Measurements from ENCODE around the gene JDP2. TPM values are rescaled to one million over a fixed set of nuclear protein-coding genes. Genes with fewer than 3 reads are reported as not detected.
A peak's percentile ranks its signal among the peaks of the same experiment; 100 is the strongest.
"Not testable (repeated sequence)": the region's sequence is repeated elsewhere in the genome, so short reads cannot be mapped to it uniquely, and the experiment has no call there.

JDP2 gene
- total and polyA plus RNA-seq, 4 donors, result 20.9 to 50.2 (median 44.0) TPM

- H3K27me3 ChIP-seq (ENCODE audit: control insufficient read depth in 1 of 2, insufficient read depth in 2 of 2, low read length in 1 of 2), result no peaks in the 10 kb centered on the region
- peaks cover 0 to 3% of the 10 kb centered on the region in 2 donors for H3K36me3 ChIP-seq (ENCODE audit: control insufficient read depth in 1 of 2, insufficient read depth in 2 of 2, low read length in 1 of 2)
- WGBS, 2 donors, result 5 to 15% methylated on average over 25 of the region's 25 CpGs
- no peak overlapping the region for H3K4me3 ChIP-seq (ENCODE audit: low read length in 2 of 2)
- H3K9me3 ChIP-seq (ENCODE audit: control insufficient read depth, low read length), result no peaks in the 10 kb centered on the region
- intact Hi-C loops (cut with DNase I), result loop anchor here in 1 of 2 donors (2.0 to 10.0 kb wide), 2 partner anchors 43 to 345 kb away; partner anchors contain the start of gene NEK9
- ATAC-seq (ENCODE audit: low FRiP score) (peak; percentile 76), DNase-seq (peak; percentile 73 to 91)
- H3K27ac ChIP-seq (ENCODE audit: low read depth in 1 of 2, low read length in 2 of 2), result peak overlapping the region in 1 of 2 donors; percentile 1
- peaks cover 0 to 3% of the 10 kb centered on the region in 2 donors for H3K4me1 ChIP-seq (ENCODE audit: control insufficient read depth in 1 of 2, insufficient read depth in 2 of 2, low read length in 2 of 2)
Observed at GRCh38 chr14:75469606-75470237, 41.9 kb downstream of the JDP2 start.

DNA sequence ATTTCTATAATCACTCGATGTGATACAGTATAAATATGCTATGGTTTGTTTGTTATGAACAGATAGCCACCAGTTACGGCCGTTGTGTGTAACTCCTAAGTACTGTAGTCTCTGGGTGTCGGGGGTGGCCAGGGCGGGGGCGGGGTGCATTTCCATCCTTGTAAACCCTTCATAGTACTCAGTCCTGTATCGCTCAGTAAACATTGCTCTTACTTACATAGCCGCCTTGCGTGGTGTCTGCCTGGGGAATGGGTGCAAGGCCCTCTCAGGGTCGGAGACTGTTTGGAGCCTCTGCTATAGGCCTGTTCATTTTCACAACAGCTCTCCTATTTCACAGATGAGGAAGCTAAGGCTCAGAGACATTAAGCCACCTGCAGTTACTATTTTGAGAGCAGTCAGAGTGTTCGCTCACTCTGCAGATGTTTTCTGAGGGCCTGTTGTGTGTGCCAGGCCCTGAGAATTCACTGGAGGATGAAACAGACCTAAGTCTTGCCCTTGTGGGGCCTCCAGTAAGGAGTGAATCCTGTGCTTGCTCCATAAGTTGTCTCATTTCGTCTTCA lies 42.5 kb downstream of the JDP2 start:
- no peak for DNase-seq

DNA sequence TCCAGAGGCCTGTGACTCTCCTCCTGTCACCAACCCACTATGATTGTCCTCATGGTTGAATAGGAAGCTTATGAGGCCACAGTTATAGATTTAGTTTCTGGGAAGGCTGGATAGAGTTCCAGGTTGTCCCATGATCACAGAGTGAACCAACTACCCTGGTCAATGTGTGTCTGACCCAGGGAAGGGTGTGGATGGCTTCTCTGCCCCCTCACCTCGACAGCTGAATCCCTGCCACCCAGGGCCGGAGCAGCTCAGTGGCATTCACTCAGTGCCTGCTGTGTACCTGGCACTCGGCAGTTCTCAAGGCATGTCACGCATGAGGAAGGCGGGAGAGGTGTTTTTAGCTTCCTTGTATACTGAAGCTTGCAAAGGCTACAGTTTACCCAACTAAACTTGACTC lies 43.2 kb downstream of the JDP2 start:
- peak in 1 of 2 donors; percentile 14 for DNase-seq
- ATAC-seq (ENCODE audit: low FRiP score), result no peak
- WGBS, 2 donors, result 95 to 96% methylated on average over 5 of the region's 5 CpGs
- peaks cover 0 to 3% of the 10 kb centered on the region in 2 donors for H3K4me1 ChIP-seq (ENCODE audit: control insufficient read depth in 1 of 2, insufficient read depth in 2 of 2, low read length in 2 of 2)
- no peak overlapping the region for H3K27ac ChIP-seq (ENCODE audit: low read depth in 1 of 2, low read length in 2 of 2)
- intact Hi-C loops (cut with DNase I), result no loop called here
- H3K9me3 ChIP-seq (ENCODE audit: control insufficient read depth, low read length), result no peaks in the 10 kb centered on the region
- peaks cover 0 to 3% of the 10 kb centered on the region in 2 donors for H3K36me3 ChIP-seq (ENCODE audit: control insufficient read depth in 1 of 2, insufficient read depth in 2 of 2, low read length in 1 of 2)
- H3K27me3 ChIP-seq (ENCODE audit: control insufficient read depth in 1 of 2, insufficient read depth in 2 of 2, low read length in 1 of 2), result no peaks in the 10 kb centered on the region
- no peak overlapping the region for H3K4me3 ChIP-seq (ENCODE audit: low read length in 2 of 2)

More for the DNA sequence above, 42.5 kb downstream of the JDP2 start:
- H3K4me3 ChIP-seq (ENCODE audit: low read length in 2 of 2), result no peak overlapping the region
- WGBS, 2 donors, result 55 to 59% methylated on average over 12 of the region's 12 CpGs
- H3K9me3 ChIP-seq (ENCODE audit: control insufficient read depth, low read length), result no peaks in the 10 kb centered on the region
- H3K36me3 ChIP-seq (ENCODE audit: control insufficient read depth in 1 of 2, insufficient read depth in 2 of 2, low read length in 1 of 2), result peaks cover 0 to 3% of the 10 kb centered on the region in 2 donors
- intact Hi-C loops (cut with DNase I), result no loop called here
- H3K4me1 ChIP-seq (ENCODE audit: control insufficient read depth in 1 of 2, insufficient read depth in 2 of 2, low read length in 2 of 2), result peaks cover 0 to 3% of the 10 kb centered on the region in 2 donors
- no peaks in the 10 kb centered on the region for H3K27me3 ChIP-seq (ENCODE audit: control insufficient read depth in 1 of 2, insufficient read depth in 2 of 2, low read length in 1 of 2)
- H3K27ac ChIP-seq (ENCODE audit: low read depth in 1 of 2, low read length in 2 of 2), result peak overlapping the region in 1 of 2 donors; percentile 14
- no peak for ATAC-seq (ENCODE audit: low FRiP score)

DNA sequence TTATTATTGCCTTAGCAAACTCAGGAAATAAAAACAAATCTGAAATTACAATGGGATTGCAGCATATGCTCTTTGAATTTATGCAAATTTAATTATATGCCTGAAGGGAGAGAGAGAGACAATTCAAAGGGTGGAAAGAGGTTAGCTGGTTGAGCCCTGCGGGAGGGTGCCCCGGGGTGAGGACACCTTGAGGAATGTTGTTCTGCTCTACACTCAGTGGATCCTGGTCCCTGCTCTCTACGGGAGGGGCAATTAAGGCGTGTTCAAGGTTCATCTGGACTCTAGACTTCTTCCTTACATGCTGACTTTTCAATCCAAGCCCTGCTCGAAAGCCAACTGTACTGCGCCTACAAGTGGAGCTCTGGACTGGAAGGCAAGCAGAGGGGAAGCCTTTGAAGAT lies 46.3 kb downstream of the JDP2 start:
- H3K27ac ChIP-seq (ENCODE audit: low read depth in 1 of 2, low read length in 2 of 2); H3K4me1 ChIP-seq (ENCODE audit: control insufficient read depth in 1 of 2, insufficient read depth in 2 of 2, low read length in 2 of 2); H3K9me3 ChIP-seq (ENCODE audit: control insufficient read depth, low read length); ATAC-seq (ENCODE audit: low FRiP score); H3K36me3 ChIP-seq (ENCODE audit: control insufficient read depth in 1 of 2, insufficient read depth in 2 of 2, low read length in 1 of 2); H3K27me3 ChIP-seq (ENCODE audit: control insufficient read depth in 1 of 2, insufficient read depth in 2 of 2, low read length in 1 of 2); H3K4me3 ChIP-seq (ENCODE audit: low read length in 2 of 2); intact Hi-C loops (cut with DNase I): not testable (repeated sequence)
- WGBS, 2 donors, result 91 to 92% methylated on average over 6 of the region's 6 CpGs
- peak in 1 of 2 donors; percentile 30 for DNase-seq

DNA sequence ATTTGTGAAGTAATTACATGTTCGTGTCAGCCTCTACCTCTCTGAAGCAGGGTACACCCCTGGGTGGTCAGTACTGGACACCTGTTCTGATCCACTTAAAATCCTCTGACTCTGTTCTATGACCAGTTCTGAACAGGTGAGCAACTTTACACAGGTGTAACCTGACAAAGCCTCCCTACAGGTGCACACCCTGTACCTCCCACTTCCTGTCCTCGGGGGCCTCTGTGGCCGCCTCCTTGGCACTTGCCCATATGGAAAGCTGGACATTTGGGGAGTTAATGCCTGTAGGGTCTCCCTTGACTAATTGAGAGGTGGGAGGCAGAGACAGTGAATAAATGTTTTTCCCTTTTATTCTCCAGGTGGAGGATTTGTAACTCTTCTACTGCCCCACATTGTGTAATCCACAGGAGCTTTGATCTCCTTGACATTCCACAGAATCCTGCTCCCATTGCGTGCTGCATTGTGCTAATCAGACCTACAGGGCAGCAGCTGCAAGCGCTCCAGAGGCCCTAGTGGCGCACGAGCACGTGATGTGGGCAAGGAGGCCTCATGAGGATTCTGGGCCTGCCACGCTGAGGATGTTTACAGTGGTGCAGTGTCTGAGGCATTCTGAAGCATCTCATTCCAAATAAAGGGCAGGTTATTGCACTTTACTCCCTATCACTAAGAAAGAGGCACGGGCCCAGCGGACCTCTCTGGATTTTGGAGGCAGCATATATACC lies 48.6 kb downstream of the JDP2 start:
- H3K27ac ChIP-seq (ENCODE audit: low read depth in 1 of 2, low read length in 2 of 2), result no peak overlapping the region
- intact Hi-C loops (cut with DNase I), result no loop called here
- no peak overlapping the region for H3K4me3 ChIP-seq (ENCODE audit: low read length in 2 of 2)
- peak; percentile 17 to 73 for DNase-seq
- 90% methylated on average over 11 of the region's 11 CpGs for WGBS, 2 donors
- ATAC-seq (ENCODE audit: low FRiP score), result no peak
- H3K4me1 ChIP-seq (ENCODE audit: control insufficient read depth in 1 of 2, insufficient read depth in 2 of 2, low read length in 2 of 2), result no peaks in the 10 kb centered on the region
- H3K9me3 ChIP-seq (ENCODE audit: control insufficient read depth, low read length), result no peaks in the 10 kb centered on the region
- H3K36me3 ChIP-seq (ENCODE audit: control insufficient read depth in 1 of 2, insufficient read depth in 2 of 2, low read length in 1 of 2), result peaks cover 0 to 3% of the 10 kb centered on the region in 2 donors
- H3K27me3 ChIP-seq (ENCODE audit: control insufficient read depth in 1 of 2, insufficient read depth in 2 of 2, low read length in 1 of 2), result no peaks in the 10 kb centered on the region

GRCh38 chr14:75477881-75478280 lies 50.1 kb downstream of the JDP2 start:
- H3K4me3 ChIP-seq (ENCODE audit: low read length in 2 of 2), result no peak overlapping the region
- ATAC-seq (ENCODE audit: low FRiP score) (no peak), DNase-seq (peak in 1 of 2 donors; percentile 21)
- H3K36me3 ChIP-seq (ENCODE audit: control insufficient read depth in 1 of 2, insufficient read depth in 2 of 2, low read length in 1 of 2), result no peaks in the 10 kb centered on the region
- 91 to 94% methylated on average over 5 of the region's 5 CpGs for WGBS, 2 donors
- no peaks in the 10 kb centered on the region for H3K27me3 ChIP-seq (ENCODE audit: control insufficient read depth in 1 of 2, insufficient read depth in 2 of 2, low read length in 1 of 2)
- intact Hi-C loops (cut with DNase I), result no loop called here
- H3K4me1 ChIP-seq (ENCODE audit: control insufficient read depth in 1 of 2, insufficient read depth in 2 of 2, low read length in 2 of 2), result no peaks in the 10 kb centered on the region
- H3K9me3 ChIP-seq (ENCODE audit: control insufficient read depth, low read length), result no peaks in the 10 kb centered on the region
- no peak overlapping the region for H3K27ac ChIP-seq (ENCODE audit: low read depth in 1 of 2, low read length in 2 of 2)

GRCh38 chr14:75479770-75480600 lies 52.2 kb downstream of the JDP2 start:
- Histone ChIP-seq H3K27me3 (ENCODE audit: control insufficient read depth in 1 of 2, insufficient read depth in 2 of 2, low read length in 1 of 2) (no peaks in the 10 kb centered on the region), H3K36me3 (ENCODE audit: control insufficient read depth in 1 of 2, insufficient read depth in 2 of 2, low read length in 1 of 2) (no peaks in the 10 kb centered on the region), H3K9me3 (ENCODE audit: control insufficient read depth, low read length) (no peaks in the 10 kb centered on the region), H3K4me3 (ENCODE audit: low read length in 2 of 2) (no peak overlapping the region), H3K4me1 (ENCODE audit: control insufficient read depth in 1 of 2, insufficient read depth in 2 of 2, low read length in 2 of 2) (no peaks in the 10 kb centered on the region), H3K27ac (ENCODE audit: low read depth in 1 of 2, low read length in 2 of 2) (no peak overlapping the region)
- no peak for ATAC-seq (ENCODE audit: low FRiP score)
- DNase-seq, result peak in 1 of 2 donors; percentile 13
- intact Hi-C loops (cut with DNase I), result loop anchor here in 1 of 2 donors (10.0 kb wide), 1 partner anchor 345 kb away; no protein-coding TSS in a partner anchor
- 49 to 50% methylated on average over 11 of the region's 11 CpGs for WGBS, 2 donors

DNA sequence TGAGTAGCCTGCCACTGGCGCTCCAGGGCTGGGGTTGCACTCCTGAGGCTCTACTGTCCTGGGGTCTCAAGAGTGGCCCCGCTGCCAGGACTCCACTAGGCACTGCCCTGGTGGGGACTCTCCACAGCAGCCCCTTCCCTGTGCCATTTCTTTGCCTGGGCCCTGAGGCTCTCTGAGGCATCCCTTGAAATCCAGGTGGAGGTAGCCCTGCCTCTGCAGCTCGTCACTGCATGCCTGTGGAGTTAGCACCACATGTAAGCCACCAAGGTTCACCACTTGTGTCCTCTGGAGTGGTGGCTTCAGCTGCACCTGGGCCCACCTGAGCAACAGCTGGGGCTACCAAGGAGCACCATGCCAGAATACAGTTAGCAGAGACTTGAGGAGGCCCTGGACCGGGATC lies 54.5 kb downstream of the JDP2 start:
- WGBS, 2 donors, result 99% methylated on average over 4 of the region's 4 CpGs
- intact Hi-C loops (cut with DNase I), result loop anchor here in 1 of 2 donors (10.0 kb wide), 1 partner anchor 348 kb away; no protein-coding TSS in a partner anchor
- H3K4me1 ChIP-seq (ENCODE audit: control insufficient read depth in 1 of 2, insufficient read depth in 2 of 2, low read length in 2 of 2), result no peaks in the 10 kb centered on the region
- no peaks in the 10 kb centered on the region for H3K27me3 ChIP-seq (ENCODE audit: control insufficient read depth in 1 of 2, insufficient read depth in 2 of 2, low read length in 1 of 2)
- no peak overlapping the region for H3K27ac ChIP-seq (ENCODE audit: low read depth in 1 of 2, low read length in 2 of 2)
- no peaks in the 10 kb centered on the region for H3K9me3 ChIP-seq (ENCODE audit: control insufficient read depth, low read length)
- ATAC-seq (ENCODE audit: low FRiP score) (no peak), DNase-seq (no peak)
- no peak overlapping the region for H3K4me3 ChIP-seq (ENCODE audit: low read length in 2 of 2)
- no peaks in the 10 kb centered on the region for H3K36me3 ChIP-seq (ENCODE audit: control insufficient read depth in 1 of 2, insufficient read depth in 2 of 2, low read length in 1 of 2)
